Astrocyte (in vitro differentiated cells and primary cell): ENCODE results near the gene CTXN3. TPM values are rescaled to one million over a fixed set of nuclear protein-coding genes. Genes with fewer than 3 reads are reported as not detected.

Source experiments
- DNase-seq: peaks from one replicate; pipeline ENCODE4 v3.0.0-alpha.2; 2010; ENCODE audit warnings: low read depth
- FAIRE-seq: peaks from 2 replicates; lab custom pipeline; 2011; peaks lifted over from hg19 to GRCh38; lab: Jason Lieb, UNC
- H2AFZ ChIP-seq: 2 replicates; pipeline ENCODE4 v1.6.0; 2012; ENCODE audit warnings: low read depth, low read length, inconsistent platforms
- H3K27ac ChIP-seq: 2 replicates; pipeline ENCODE4 v1.5.1; 2011; ENCODE audit warnings: low read depth, low read length, inconsistent platforms
- H3K27me3 ChIP-seq: 2 replicates; pipeline ENCODE4 v1.6.0; 2011; ENCODE audit warnings: low read length, inconsistent platforms; ENCODE audit not compliant: insufficient read depth
- H3K36me3 ChIP-seq: 2 replicates; pipeline ENCODE4 v1.5.1; 2011; ENCODE audit warnings: low read length, inconsistent platforms; ENCODE audit not compliant: insufficient read depth
- H3K4me1 ChIP-seq: 2 replicates; pipeline ENCODE4 v1.5.1; 2011; ENCODE audit warnings: low read length, inconsistent platforms; ENCODE audit not compliant: insufficient read depth
- H3K4me2 ChIP-seq: 2 replicates; pipeline ENCODE4 v1.6.0; 2012; ENCODE audit warnings: low read length, inconsistent platforms
- H3K4me3 ChIP-seq: 2 replicates; pipeline ENCODE4 v1.5.1; 2011; ENCODE audit warnings: low read depth, mild to moderate bottlenecking, low read length, inconsistent platforms; ENCODE audit not compliant: insufficient read depth
- H3K79me2 ChIP-seq: 2 replicates; pipeline ENCODE4 v1.6.0; 2012; ENCODE audit warnings: mild to moderate bottlenecking, low read length, inconsistent platforms; ENCODE audit not compliant: insufficient read depth
- H3K9ac ChIP-seq: 2 replicates; pipeline ENCODE4 v1.6.0; 2012; ENCODE audit warnings: mild to moderate bottlenecking, low read length, inconsistent platforms
- H3K9me3 ChIP-seq: 2 replicates; pipeline ENCODE4 v1.5.1; 2012; ENCODE audit warnings: low read depth, mild to moderate bottlenecking, low read length, inconsistent platforms; ENCODE audit not compliant: insufficient read depth
- H4K20me1 ChIP-seq: 2 replicates; pipeline ENCODE4 v1.6.0; 2012; ENCODE audit warnings: low read length, inconsistent platforms; ENCODE audit not compliant: insufficient read depth
- H3K27ac Mint-ChIP-seq: one replicate; pipeline ENCODE4 v1.8.0; 2021; ENCODE audit warnings: mild to moderate bottlenecking, mixed read lengths; ENCODE audit not compliant: unreplicated experiment
- H3K27me3 Mint-ChIP-seq: one replicate; pipeline ENCODE4 v1.8.0; 2021; ENCODE audit warnings: low read depth, mixed read lengths; ENCODE audit not compliant: unreplicated experiment
- H3K36me3 Mint-ChIP-seq: one replicate; pipeline ENCODE4 v1.8.0; 2021; ENCODE audit warnings: low read depth, mixed read lengths; ENCODE audit not compliant: unreplicated experiment
- H3K4me1 Mint-ChIP-seq: one replicate; pipeline ENCODE4 v1.8.0; 2021; ENCODE audit warnings: low read depth, mixed read lengths; ENCODE audit not compliant: unreplicated experiment
- H3K4me3 Mint-ChIP-seq: one replicate; pipeline ENCODE4 v1.8.0; 2021; ENCODE audit warnings: mild to moderate bottlenecking, moderate library complexity, mixed read lengths; ENCODE audit not compliant: unreplicated experiment
- H3K9me3 Mint-ChIP-seq: one replicate; pipeline ENCODE4 v1.8.0; 2021; ENCODE audit warnings: mild to moderate bottlenecking, mixed read lengths; ENCODE audit not compliant: unreplicated experiment
- EZH2 ChIP-seq: IDR thresholded peaks from 2 replicates; pipeline ENCODE4 v1.6.1; 2012; ENCODE audit warnings: mild to moderate bottlenecking, low read length, inconsistent platforms; ENCODE audit not compliant: insufficient read depth
- total RNA-seq: library from RNA; stranded (reverse); gene quantifications from 2 replicates; pipeline ENCODE4 v1.2.1, GENCODE V29; 2021
- TF ChIP-seq, protein P1 (sequence below): IDR thresholded peaks from 2 replicates; pipeline ENCODE4 v1.5.1; 2011; ENCODE audit warnings: low read depth, mild to moderate bottlenecking, inconsistent platforms, low read length, moderate library complexity; ENCODE audit not compliant: insufficient read depth

CTXN3 gene
- total RNA-seq, 1 donor from 2014 or later = not detected

DNA sequence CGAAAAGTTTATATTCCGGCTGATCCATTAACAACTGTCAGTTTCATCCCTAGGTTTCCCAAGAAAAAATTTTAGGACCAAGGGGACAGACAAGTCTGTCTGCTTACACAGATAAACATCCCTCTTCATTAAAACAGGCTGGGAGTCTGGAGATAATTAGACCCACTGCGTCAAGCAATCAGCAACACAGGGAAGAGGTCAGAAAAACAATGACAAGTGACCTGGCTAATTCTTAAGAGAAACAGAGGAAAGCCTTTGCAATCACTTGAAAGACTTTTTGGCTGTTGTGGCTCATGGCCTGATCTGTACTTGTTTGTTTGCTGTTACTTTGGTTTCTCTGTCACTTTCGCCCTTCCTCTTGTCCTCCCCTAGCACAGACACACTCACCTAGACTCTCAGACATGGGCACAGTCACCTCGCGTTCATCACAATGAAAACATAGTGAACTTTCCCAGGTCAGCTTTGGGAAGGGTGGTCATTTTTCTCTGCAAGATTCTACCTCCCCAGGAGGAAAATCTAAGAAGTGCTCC, 51.4 kb downstream of the CTXN3 start:
- Mint-ChIP-seq H3K36me3 (no peaks in the 10 kb centered on the region), H3K4me1 (peaks cover 37% of the 10 kb centered on the region), H3K27ac (no peak overlapping the region), H3K9me3 (no peaks in the 10 kb centered on the region), H3K4me3 (no peak overlapping the region), H3K27me3 (no peaks in the 10 kb centered on the region)
- no peak for FAIRE-seq
- Histone ChIP-seq H3K27me3 (no peaks in the 10 kb centered on the region), H2AFZ (no peak overlapping the region), H4K20me1 (no peaks in the 10 kb centered on the region), H3K79me2 (no peaks in the 10 kb centered on the region), H3K9me3 (no peaks in the 10 kb centered on the region), H3K27ac (no peak overlapping the region), H3K9ac (no peak overlapping the region), H3K4me2 (no peak overlapping the region), H3K36me3 (no peaks in the 10 kb centered on the region), H3K4me1 (peaks cover 20% of the 10 kb centered on the region), H3K4me3 (no peak overlapping the region)
- TF ChIP-seq EZH2 = no peak
- TF ChIP-seq, protein P1, sequence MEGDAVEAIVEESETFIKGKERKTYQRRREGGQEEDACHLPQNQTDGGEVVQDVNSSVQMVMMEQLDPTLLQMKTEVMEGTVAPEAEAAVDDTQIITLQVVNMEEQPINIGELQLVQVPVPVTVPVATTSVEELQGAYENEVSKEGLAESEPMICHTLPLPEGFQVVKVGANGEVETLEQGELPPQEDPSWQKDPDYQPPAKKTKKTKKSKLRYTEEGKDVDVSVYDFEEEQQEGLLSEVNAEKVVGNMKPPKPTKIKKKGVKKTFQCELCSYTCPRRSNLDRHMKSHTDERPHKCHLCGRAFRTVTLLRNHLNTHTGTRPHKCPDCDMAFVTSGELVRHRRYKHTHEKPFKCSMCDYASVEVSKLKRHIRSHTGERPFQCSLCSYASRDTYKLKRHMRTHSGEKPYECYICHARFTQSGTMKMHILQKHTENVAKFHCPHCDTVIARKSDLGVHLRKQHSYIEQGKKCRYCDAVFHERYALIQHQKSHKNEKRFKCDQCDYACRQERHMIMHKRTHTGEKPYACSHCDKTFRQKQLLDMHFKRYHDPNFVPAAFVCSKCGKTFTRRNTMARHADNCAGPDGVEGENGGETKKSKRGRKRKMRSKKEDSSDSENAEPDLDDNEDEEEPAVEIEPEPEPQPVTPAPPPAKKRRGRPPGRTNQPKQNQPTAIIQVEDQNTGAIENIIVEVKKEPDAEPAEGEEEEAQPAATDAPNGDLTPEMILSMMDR = no peak
- DNase-seq = no peak

DNA sequence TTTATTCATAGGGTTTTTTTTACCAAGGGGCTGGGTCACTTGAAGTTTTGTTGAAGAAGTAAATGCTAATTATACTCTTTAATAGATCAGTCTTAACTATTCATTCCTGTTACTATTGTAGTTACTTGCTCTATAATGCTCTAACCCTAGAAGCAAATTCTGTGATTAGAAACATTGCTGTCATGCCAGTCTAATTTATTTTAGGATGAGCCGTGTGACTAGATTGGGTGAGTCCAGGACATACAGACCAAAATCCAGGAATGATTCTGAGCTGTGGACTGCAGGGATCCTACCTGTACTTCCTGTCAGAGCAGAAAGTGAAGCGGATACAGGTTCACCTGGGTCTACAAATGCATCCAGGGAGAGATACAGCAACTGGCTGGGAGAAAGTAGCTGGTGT, 53.6 kb downstream of the CTXN3 start:
- H3K36me3 Mint-ChIP-seq = no peaks in the 10 kb centered on the region
- no peak overlapping the region for H3K27ac ChIP-seq
- no peak for FAIRE-seq

More for the DNA sequence above, 53.6 kb downstream of the CTXN3 start:
- H3K9me3 ChIP-seq = no peaks in the 10 kb centered on the region
- H4K20me1 ChIP-seq = no peaks in the 10 kb centered on the region
- H3K27ac Mint-ChIP-seq = no peak overlapping the region
- no peak overlapping the region for H3K9ac ChIP-seq
- peaks cover 17% of the 10 kb centered on the region for H3K4me1 ChIP-seq
- no peaks in the 10 kb centered on the region for H3K27me3 Mint-ChIP-seq
- TF ChIP-seq EZH2 = no peak
- TF ChIP-seq, protein P1 = no peak
- no peaks in the 10 kb centered on the region for H3K36me3 ChIP-seq
- no peak overlapping the region for H3K4me3 Mint-ChIP-seq
- H3K27me3 ChIP-seq = no peaks in the 10 kb centered on the region
- no peaks in the 10 kb centered on the region for H3K79me2 ChIP-seq
- H3K4me2 ChIP-seq = no peak overlapping the region
- peaks cover 34% of the 10 kb centered on the region for H3K4me1 Mint-ChIP-seq
- no peak for DNase-seq
- H3K9me3 Mint-ChIP-seq = no peaks in the 10 kb centered on the region
- no peak overlapping the region for H3K4me3 ChIP-seq
- no peak overlapping the region for H2AFZ ChIP-seq
